ENCODE measurements around the gene SLC6A7. TPM values are rescaled to one million over a fixed set of nuclear protein-coding genes. Genes with fewer than 3 reads are reported as not detected.

The SLC6A7 gene
- total RNA-seq, 1 experiment from 2014 or later = not detected

DNA sequence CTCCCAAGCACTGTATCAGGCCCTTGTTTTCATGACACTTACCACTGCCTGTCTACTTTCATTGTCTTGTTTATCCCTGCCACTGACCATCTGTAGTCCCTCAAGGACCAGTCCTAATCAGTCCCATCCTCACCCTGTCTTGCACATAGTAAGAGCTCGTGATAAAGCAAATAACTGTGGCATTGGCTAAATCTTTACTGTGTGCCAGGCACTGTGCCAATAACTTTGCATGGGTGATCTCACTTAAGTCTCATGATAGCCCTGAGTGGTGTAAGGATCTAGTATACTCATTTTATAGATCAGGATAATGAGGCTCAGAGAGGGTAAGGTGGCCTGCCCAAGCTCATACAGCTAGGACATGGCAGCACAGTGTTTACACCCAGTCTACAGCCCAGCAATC, 17.7 kb upstream of the SLC6A7 start:
- CTCF ChIA-PET = no interaction called here
- no peaks in the 10 kb centered on the region for H3K9me3 Mint-ChIP-seq (ENCODE audit: low read depth, unreplicated experiment)
- DNase-seq = no peak
- TF ChIP-seq CTCF (IDR thresholded peaks at IDR 0.05; ENCODE audit: unreplicated experiment) = no peak
- peaks cover 78% of the 10 kb centered on the region for H3K27me3 Mint-ChIP-seq (ENCODE audit: unreplicated experiment)
- H3K27ac Mint-ChIP-seq (ENCODE audit: unreplicated experiment) = no peak overlapping the region
- no TSS peak for BruUV-seq (replicated peaks)
- no peak overlapping the region for H3K4me3 Mint-ChIP-seq (ENCODE audit: low read depth, unreplicated experiment)
- intact Hi-C loops (cut with micrococcal nuclease; ENCODE audit: unreplicated experiment) = no loop called here
- H3K36me3 Mint-ChIP-seq (ENCODE audit: insufficient read depth, unreplicated experiment) = no peaks in the 10 kb centered on the region
- no peaks in the 10 kb centered on the region for H3K4me1 Mint-ChIP-seq (ENCODE audit: low read depth, unreplicated experiment)

GRCh38 chr5:150172556-150172955, 17.3 kb upstream of the SLC6A7 start:
- DNase-seq = no peak
- H3K4me3 Mint-ChIP-seq (ENCODE audit: low read depth, unreplicated experiment) = no peak overlapping the region
- no peaks in the 10 kb centered on the region for H3K36me3 Mint-ChIP-seq (ENCODE audit: insufficient read depth, unreplicated experiment)
- H3K27ac Mint-ChIP-seq (ENCODE audit: unreplicated experiment) = no peak overlapping the region
- H3K4me1 Mint-ChIP-seq (ENCODE audit: low read depth, unreplicated experiment) = no peaks in the 10 kb centered on the region
- peaks cover 78% of the 10 kb centered on the region for H3K27me3 Mint-ChIP-seq (ENCODE audit: unreplicated experiment)
- intact Hi-C loops (cut with micrococcal nuclease; ENCODE audit: unreplicated experiment) = no loop called here
- TF ChIP-seq CTCF (IDR thresholded peaks at IDR 0.05; ENCODE audit: unreplicated experiment) = no peak
- BruUV-seq (replicated peaks) = no TSS peak
- CTCF ChIA-PET = no interaction called here
- H3K9me3 Mint-ChIP-seq (ENCODE audit: low read depth, unreplicated experiment) = no peaks in the 10 kb centered on the region

DNA sequence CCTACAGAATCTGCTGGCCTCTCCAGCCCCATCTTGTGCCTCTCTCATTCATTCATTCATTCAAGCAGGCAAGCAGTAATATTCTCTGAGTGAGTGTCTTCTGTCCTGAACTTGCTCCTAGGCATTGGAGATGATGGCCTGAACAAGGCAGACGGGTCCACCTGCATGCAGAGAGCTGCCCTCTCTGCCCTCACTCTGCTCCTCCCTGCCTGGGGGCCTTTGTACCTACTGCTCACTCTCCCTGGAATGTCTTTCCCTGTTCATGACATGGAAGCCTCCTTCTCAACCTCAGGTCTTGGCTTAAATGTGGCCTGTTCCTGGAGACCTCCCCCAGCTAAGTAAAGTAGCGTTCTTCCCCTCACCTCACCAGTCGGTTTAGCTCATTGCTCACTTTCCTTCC, 16.7 kb upstream of the SLC6A7 start:
- intact Hi-C loops (cut with micrococcal nuclease; ENCODE audit: unreplicated experiment) = no loop called here
- no peak for DNase-seq
- peaks cover 78% of the 10 kb centered on the region for H3K27me3 Mint-ChIP-seq (ENCODE audit: unreplicated experiment)

GRCh38 chr5:150174285-150174684, 15.6 kb upstream of the SLC6A7 start:
- Mint-ChIP-seq H3K4me3 (ENCODE audit: low read depth, unreplicated experiment) (no peak overlapping the region), H3K27ac (ENCODE audit: unreplicated experiment) (no peak overlapping the region), H3K4me1 (ENCODE audit: low read depth, unreplicated experiment) (no peaks in the 10 kb centered on the region), H3K36me3 (ENCODE audit: insufficient read depth, unreplicated experiment) (no peaks in the 10 kb centered on the region), H3K27me3 (ENCODE audit: unreplicated experiment) (peaks cover 67% of the 10 kb centered on the region), H3K9me3 (ENCODE audit: low read depth, unreplicated experiment) (no peaks in the 10 kb centered on the region)
- intact Hi-C loops (cut with micrococcal nuclease; ENCODE audit: unreplicated experiment) = no loop called here
- BruUV-seq (replicated peaks) = no TSS peak
- no peak for TF ChIP-seq CTCF (IDR thresholded peaks at IDR 0.05; ENCODE audit: unreplicated experiment)
- CTCF ChIA-PET = no interaction called here
- no peak for DNase-seq

More for the DNA sequence above, 16.7 kb upstream of the SLC6A7 start:
- Mint-ChIP-seq H3K9me3 (ENCODE audit: low read depth, unreplicated experiment) (no peaks in the 10 kb centered on the region), H3K36me3 (ENCODE audit: insufficient read depth, unreplicated experiment) (no peaks in the 10 kb centered on the region), H3K4me1 (ENCODE audit: low read depth, unreplicated experiment) (no peaks in the 10 kb centered on the region), H3K27ac (ENCODE audit: unreplicated experiment) (no peak overlapping the region), H3K4me3 (ENCODE audit: low read depth, unreplicated experiment) (no peak overlapping the region)
- no peak for TF ChIP-seq CTCF (IDR thresholded peaks at IDR 0.05; ENCODE audit: unreplicated experiment)
- BruUV-seq (replicated peaks) = no TSS peak
- CTCF ChIA-PET = no interaction called here
